Erythroblast (primary cell): ENCODE measurements around the gene MAJIN.
"Not testable (repeated sequence)": the region's sequence is repeated elsewhere in the genome, so short reads cannot be mapped to it uniquely, and the experiment has no call there.

Source experiments
- GATA1 ChIP-seq: IDR thresholded peaks from 2 replicates; pipeline ENCODE4 v1.6.1; 2011; ENCODE audit warnings: low read depth, mild to moderate bottlenecking, control low read depth, low read length, moderate library complexity
- POLR2A ChIP-seq: IDR thresholded peaks from 2 replicates; pipeline ENCODE4 v1.6.1; 2011; ENCODE audit warnings: mild to moderate bottlenecking, low read length

DNA sequence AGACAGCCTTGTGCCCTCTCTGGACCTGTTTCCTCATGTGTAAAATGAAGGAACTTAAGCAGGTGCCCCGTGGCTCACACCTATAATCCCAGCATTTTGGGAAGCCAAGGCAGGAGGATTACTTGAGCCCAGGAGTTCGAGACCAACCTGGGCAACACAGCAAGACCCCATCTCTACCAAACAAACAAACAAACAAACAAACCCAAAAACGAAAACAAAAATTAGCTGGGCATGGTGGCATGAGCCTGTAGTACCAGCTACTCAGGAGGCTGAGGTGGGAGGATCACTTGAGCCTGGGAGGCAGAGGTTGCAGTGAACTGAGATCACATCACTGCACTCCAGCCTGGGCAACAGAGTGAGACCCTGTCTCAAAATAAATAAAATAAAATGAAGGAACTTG, 32.1 kb upstream of the MAJIN start:
- TF ChIP-seq POLR2A, GATA1: not testable (repeated sequence)
